SK-N-DZ (cell line): ENCODE measurements around the gene SETD1A.
"Not testable (repeated sequence)": the region's sequence is repeated elsewhere in the genome, so short reads cannot be mapped to it uniquely, and the experiment has no call there.

Experiments
- DNase-seq: peaks from one replicate; pipeline ENCODE4 v3.0.0-alpha.2; 2015; ENCODE audit warnings: low spot score

The SETD1A gene

DNA sequence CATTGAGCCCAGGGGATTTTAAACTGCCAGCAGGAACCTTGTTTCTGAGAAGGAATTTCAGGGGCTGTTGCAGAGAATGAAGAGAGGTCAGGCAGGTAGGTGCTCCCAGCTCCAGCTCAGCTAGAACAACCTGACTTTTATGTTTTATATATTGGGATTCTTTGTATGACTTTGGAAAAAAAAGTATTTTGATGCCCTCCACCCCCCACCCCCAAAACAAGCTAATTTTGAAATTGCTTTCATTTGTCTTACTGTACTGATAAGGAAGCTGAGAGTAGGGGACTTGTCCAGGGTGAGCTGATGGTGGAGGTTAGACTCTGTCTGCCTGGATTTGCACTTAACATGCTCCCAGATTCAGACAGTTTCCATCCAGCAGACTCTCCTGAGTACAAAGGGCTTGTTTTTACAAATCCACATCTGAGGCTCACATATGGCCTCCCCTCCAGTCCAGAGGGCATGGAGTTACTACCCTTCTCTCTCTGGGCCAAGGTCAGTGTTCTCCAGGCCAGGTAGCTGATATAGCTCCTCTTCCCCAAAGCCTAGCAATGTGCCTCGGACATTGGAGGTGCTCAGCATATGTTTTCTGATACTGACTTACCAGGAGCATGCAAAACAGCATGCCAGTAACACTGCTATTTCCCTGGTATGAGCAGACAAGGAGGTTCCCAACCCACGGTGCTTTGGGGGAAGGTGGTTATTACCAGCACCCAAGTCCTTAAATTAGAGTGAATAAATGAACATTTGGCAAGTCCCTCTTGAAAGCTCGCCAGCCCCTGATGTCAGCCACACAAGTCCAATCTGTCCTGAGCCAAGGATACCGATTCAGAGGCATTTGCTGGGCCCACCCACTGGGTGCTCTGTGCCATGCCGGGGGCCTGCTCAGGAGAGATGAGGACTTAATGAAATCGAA, 41.6 kb downstream of the SETD1A start:
- no peak for DNase-seq

DNA sequence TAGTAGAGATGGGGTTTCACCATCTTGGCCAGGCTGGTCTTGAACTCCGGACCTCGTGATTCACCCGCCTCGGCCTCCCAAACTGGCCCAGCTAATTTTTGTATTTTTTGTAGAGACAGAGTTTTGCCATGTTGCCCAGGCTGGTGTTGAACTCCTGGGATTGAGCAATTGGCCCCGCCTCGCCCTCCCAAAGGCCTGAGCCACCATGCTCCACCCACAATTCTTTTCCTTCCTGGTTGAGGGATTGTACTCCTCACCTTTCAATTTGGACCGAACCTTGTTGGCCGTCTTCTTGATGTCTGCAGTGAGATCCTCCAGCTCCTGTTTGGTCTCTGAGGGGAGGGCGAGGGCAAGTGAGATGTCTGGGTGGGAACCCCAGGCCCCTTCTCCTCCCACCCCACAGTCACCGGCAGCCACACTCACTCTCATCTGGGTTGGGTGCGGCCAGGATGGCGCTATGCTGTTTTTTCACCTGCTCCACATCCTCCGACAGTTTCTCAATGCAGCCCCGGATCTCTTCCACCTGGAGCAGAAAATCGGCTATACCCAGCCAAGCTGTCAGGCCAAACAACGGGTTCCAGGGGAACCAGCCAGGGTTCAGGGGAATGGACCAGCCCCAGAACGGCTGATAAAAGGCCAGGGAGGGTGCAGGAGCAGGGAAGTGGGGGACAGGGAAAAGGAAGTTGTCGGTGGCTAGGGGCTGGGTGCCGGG, 43.3 kb downstream of the SETD1A start:
- no peak for DNase-seq

DNA sequence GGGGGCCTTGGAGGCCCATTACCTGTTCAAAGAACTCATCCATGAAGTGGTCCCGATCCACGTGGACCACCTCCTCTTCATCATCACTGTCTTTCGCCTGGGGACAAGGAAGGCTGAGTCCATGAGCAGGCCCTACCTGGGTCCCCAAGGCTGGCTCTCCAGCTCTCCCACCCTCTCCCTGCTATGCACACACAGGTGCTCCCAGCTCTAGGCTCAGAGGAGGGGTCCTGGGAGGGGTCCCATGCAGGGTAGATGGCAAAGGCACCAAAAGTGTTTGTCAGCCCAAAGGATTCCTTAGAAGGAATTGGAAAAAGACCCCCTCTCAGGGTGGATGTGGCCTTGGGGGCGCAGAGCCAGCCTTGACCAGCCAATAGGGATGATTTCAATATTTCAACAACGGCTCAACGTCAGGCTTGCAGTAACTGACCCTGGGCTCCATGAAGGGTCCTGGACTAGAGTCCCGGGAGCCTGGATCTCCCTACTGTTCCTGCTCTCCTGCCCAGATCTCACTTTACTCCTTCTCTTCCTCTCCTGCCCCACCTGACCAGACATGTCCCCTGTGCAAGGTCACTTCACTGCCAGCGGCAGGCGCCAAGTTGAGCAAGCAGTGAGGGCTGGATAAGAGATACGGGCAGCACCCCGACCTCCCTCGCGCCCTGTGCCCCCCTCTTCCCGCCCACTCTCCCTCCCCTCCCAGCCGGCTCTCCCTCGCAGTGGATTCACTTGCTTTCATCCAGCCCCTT, 44.1 kb downstream of the SETD1A start:
- DNase-seq: no peak

DNA sequence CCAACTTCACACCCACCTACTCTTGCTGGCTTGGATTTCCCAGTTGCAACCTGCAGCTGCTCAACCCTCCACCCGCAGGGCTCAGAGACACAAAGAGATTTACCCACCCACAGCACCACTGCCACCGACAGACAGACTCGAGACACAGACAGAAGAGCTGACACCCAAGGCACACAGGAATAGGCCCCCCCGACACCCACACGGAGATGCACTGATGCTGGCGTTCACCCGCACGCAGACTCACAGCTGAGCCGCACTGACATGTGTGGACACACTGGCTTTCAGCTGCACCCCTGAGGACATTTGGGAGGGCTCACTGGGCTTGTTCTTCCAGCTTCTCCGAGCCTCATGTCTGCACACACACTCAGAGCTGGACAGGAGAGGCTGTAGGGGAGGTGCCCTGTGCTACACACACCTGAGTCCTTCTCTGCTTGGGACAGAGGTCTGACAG, 44.7 kb downstream of the SETD1A start:
- no peak for DNase-seq

GRCh38 chr16:31002862-31003341, 45.3 kb downstream of the SETD1A start:
- no peak for DNase-seq

DNA sequence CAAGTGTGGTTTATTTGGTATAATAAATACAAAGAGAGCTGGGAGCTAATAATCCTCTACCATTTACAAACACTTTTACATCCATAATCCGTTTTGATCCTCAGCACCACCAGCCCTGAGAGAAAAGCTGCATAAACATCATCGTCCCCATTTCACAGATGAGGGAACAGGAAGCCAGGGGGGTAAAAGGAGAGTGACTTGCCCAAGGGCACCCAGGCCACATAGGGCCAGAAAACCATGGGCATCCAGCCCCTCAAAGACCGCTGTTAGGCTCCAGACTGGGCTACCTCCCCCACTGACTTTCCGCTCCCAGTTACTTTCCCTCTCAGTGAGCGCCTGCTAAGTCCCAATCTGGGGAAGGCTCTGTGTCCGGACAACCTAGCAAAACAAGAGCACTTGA, 46.2 kb downstream of the SETD1A start:
- DNase-seq: no peak

GRCh38 chr16:31004658-31005057, 47.1 kb downstream of the SETD1A start:
- DNase-seq: no peak

DNA sequence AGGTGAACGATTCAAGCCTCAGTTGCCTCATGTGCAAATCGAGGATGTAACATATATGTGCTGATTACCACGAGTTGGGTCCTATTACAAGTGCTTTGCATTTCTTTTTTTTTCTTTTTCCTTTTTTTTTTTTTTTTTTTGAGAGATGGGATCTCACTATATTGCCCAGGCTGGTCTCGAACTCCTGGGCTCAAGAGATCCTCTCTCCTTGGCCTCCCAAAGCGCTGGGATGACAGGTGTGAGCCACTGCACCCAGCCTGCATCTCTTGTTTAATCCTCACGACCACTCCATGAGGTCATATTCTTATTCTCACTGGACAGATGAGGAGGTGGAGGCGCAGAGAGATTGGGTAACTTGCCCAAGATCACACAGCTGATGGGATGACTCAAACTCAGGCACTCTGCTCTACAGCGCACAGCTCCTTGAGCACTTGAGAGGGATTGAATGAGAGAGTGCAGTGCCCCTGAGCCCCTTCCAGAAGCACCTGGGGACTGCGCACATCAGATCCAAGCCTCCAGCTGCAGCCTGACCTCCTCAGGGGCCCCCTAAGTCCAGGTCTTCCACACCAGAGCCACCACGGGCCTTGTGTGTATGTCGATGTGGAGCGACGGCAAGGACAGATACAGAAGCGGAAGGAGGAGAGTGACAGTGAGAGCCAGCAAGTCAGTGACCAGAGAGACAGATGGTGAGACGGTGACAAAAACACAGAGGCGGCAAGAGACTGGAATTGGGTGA, 48.0 kb downstream of the SETD1A start:
- no peak for DNase-seq

DNA sequence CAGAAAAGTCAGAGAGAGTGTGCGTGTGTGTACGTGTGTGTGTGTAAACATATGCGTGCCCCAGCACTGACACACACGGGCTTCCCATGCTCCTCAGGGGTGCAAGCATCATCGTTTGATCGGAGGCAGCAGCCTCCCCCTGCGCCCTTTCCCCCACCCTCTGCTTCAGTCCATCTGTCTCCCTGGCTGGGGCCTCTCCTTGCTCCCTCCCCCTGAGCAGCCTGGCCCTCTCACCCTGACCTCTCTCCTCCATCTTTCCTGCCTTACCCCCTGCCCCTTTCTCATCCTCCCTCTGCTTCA, 48.5 kb downstream of the SETD1A start:
- DNase-seq: no peak

- DNase-seq: no peak
Observed at GRCh38 chr16:31006589-31006988, 49.0 kb downstream of the SETD1A start.

DNA sequence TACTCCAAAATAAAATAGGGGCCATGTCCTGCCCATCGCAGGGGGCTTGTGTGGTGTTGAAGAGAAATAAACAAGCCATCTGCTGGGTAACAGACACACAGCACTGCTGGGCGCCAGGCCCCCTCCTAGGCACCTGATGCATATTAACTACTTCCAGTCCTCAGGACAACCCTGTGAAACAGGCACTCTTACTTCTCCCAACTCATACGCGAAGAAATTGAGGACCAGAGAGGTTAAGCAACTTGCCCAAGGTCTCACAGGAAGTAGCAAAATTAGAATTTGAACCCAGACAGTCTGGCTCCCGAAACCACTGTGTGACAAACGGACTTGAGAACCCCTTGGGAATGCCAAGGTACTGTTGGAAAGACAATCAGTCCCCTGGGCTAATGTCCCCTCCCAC, 50.1 kb downstream of the SETD1A start:
- no peak for DNase-seq

DNA sequence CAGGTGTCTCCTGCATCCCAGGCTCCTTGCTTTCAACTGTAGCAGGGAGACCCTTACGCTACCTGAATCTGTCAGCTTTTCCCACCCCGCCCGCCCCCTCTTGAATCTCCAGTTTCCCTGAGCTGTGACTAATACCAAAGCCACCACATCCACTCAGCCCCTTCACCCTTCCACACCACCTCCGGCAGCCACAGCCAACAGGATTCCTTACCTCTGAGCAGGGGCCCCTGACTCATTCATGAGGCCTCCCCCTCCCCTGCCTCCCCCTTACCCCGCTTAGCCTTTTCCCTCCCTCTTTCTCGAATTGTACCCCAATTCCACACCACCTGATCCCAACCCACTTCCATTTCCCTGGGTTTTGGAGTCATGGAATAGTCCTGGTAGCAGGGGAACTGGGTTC, 50.6 kb downstream of the SETD1A start:
- no peak for DNase-seq

- no peak for DNase-seq
Observed at GRCh38 chr16:31008551-31008950, 51.0 kb downstream of the SETD1A start.

DNA sequence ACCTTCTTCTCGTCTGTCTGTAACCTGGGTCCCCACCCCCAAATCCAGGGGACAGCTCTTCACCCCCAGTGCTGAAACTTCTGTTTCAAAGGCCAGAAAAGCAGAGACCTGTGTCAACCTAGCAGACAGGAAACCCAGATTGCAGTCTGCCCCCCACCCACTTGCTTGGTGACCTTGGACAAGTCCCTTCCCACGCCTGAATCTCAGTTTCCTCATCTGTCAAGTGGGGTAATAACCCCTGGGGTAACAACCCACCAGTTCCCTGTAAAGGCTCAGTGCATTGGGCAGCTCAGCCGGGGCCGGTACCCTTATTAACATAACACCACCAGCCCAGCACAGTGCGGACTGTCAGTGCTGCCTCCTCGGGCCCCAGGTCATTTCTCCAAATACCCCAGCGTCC, 51.6 kb downstream of the SETD1A start:
- no peak for DNase-seq

DNA sequence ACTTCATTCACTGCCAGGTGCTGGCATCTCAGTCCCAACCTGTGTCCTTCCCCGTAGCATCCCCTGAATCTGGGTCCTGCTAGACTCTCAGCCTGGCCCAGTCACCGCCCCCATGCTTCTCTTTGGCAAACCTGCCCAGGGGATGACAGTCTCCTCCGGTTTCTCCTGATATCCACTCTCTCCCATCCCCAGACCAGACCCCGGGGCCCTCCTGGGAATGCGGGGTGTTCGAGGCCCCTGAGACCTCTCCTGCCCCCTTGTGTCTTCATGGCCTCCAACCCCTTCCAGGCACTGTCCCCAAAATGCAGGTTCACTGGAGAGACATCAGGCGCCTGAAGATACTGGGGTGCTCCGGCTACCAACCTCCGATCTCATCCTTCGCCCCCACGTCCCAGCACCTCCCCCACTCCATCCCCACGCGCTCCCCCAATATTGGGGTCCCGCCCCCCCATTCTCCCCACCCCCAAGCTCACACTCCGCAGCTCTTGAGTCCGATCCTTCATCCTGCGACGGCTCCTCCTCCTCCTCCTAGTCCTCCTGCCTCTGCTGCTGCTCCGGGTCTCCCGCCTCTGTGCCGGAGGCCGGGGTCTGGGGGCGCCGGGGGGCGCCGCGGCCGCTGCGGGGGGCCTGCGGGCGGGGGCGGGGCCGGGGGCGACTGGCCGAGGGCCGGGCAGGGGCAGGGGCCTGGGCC, 52.5 kb downstream of the SETD1A start:
- DNase-seq: no peak

- peak; percentile 75 for DNase-seq
Observed at GRCh38 chr16:31010585-31011325, 53.2 kb downstream of the SETD1A start, which contains the start of gene STX1B. TSS of gene STX1B (minus strand) at chr16:31010638. CDS start at chr16:31010396, 242 bp downstream.

GRCh38 chr16:31011815-31012214, 54.3 kb downstream of the SETD1A start:
- DNase-seq: not testable (repeated sequence)

DNA sequence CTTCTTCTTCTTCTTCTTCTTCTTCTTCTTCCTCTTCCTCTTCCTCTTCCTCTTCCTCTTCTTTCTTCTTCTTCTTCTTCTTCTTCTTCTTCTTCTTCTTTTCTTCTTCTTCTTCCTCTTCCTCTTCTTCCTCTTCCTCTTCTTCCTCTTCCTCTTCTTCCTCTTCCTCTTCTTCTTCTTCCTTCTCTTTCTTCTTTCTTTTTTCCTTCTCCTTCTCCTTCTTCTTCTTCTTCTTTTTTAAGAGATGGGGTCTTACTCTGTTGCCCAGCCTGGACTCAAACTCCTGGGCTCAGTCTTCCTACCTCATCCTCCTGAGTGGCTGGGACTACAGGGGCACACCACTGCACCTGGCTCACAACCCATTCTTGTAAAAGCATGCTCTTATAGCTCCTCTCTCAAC, 55.7 kb downstream of the SETD1A start:
- not testable (repeated sequence) for DNase-seq

GRCh38 chr16:31016018-31016417, 58.5 kb downstream of the SETD1A start:
- DNase-seq: peak; percentile 34

GRCh38 chr16:31017756-31018155, 60.2 kb downstream of the SETD1A start:
- not testable (repeated sequence) for DNase-seq
